ENCODE data around the gene SEPTIN7. TPM values are rescaled to one million over a fixed set of nuclear protein-coding genes. Genes with fewer than 3 reads are reported as not detected.
"Not testable (repeated sequence)": the region's sequence is repeated elsewhere in the genome, so short reads cannot be mapped to it uniquely, and the experiment has no call there.

SEPTIN7 gene
- polyA plus RNA-seq, 1 donor (not counting 4 experiments of a cell fraction or from before 2014, with no cell fraction given) = 284 TPM

DNA sequence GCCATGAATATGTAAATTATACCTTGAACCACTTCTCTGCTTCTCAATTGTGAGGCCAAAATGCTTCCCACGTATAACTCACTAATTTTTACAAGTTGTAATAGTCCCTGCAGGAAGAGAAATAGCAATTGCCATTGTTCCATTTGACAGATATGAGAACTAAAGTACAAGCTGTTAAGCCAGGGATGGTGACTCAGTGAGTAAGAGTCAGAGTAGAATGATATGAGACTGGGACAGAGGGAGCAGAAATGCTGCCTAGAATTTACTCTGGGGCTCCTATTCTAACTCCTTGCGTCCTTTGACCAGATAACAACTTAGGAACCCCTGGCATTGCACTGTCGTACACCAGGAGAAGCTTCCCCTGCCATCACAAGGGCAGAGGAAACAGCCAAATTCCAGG is 45.1 kb upstream of the SEPTIN7 start:
- Histone ChIP-seq H3K36me3 (ENCODE audit: control insufficient read depth in 2 of 2, extremely low read depth in 1 of 2, insufficient read depth in 2 of 2, low read length in 2 of 2) (no peaks in the 10 kb centered on the region), H3K4me1 (ENCODE audit: control insufficient read depth, extremely low read depth, insufficient read depth, low read length) (peaks cover 10% of the 10 kb centered on the region), H3K9me1 (ENCODE audit: control insufficient read depth, extremely low read depth, insufficient read depth, low read length) (no peaks in the 10 kb centered on the region), H3K9ac (ENCODE audit: control insufficient read depth, extremely low read depth, insufficient read depth, low read length) (no peak overlapping the region), H3K79me2 (ENCODE audit: control insufficient read depth, insufficient read depth, low read length) (no peaks in the 10 kb centered on the region), H3K27me3 (ENCODE audit: control insufficient read depth, extremely low read depth, insufficient read depth, low read length) (no peaks in the 10 kb centered on the region), H3K4me2 (ENCODE audit: control insufficient read depth, extremely low read depth, insufficient read depth, low read depth, low read length) (no peak overlapping the region), H3K4me3 (ENCODE audit: control insufficient read depth in 2 of 3, extremely low read depth in 1 of 3, insufficient read depth in 2 of 3, low read depth in 1 of 3, low read length in 3 of 3) (no peak overlapping the region), H3K9me3 (ENCODE audit: control insufficient read depth, low read depth, low read length) (no peaks in the 10 kb centered on the region), H3K27ac (ENCODE audit: control insufficient read depth, insufficient read depth, low read length) (no peak overlapping the region), H2AFZ (ENCODE audit: control insufficient read depth, low read length) (no peak overlapping the region), H4K20me1 (ENCODE audit: control insufficient read depth, extremely low read depth, insufficient read depth, low read length) (no peaks in the 10 kb centered on the region)
- dilution Hi-C loops (cut with MboI; ENCODE audit: extremely low pct_ligation_motif_present, low sequenced_read_pairs) = no loop called here
- no peak for TF ChIP-seq EZH2 (IDR thresholded peaks at IDR 0.05; ENCODE audit: low read length)
- TF ChIP-seq, protein P1, sequence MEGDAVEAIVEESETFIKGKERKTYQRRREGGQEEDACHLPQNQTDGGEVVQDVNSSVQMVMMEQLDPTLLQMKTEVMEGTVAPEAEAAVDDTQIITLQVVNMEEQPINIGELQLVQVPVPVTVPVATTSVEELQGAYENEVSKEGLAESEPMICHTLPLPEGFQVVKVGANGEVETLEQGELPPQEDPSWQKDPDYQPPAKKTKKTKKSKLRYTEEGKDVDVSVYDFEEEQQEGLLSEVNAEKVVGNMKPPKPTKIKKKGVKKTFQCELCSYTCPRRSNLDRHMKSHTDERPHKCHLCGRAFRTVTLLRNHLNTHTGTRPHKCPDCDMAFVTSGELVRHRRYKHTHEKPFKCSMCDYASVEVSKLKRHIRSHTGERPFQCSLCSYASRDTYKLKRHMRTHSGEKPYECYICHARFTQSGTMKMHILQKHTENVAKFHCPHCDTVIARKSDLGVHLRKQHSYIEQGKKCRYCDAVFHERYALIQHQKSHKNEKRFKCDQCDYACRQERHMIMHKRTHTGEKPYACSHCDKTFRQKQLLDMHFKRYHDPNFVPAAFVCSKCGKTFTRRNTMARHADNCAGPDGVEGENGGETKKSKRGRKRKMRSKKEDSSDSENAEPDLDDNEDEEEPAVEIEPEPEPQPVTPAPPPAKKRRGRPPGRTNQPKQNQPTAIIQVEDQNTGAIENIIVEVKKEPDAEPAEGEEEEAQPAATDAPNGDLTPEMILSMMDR (optimal IDR thresholded peaks at IDR 0.05 in 1 of 3, IDR thresholded peaks at IDR 0.05 in 1 of 3, conservative IDR thresholded peaks at IDR 0.05 in 1 of 3; ENCODE audit: extremely low read depth in 1 of 3, insufficient read depth in 2 of 3, low read length in 3 of 3) = no peak
- FAIRE-seq (no peak), DNase-seq (ENCODE audit: low read depth, low spot score) (no peak)

- H3K9ac ChIP-seq (ENCODE audit: control insufficient read depth, extremely low read depth, insufficient read depth, low read length); DNase-seq (ENCODE audit: low read depth, low spot score); H4K20me1 ChIP-seq (ENCODE audit: control insufficient read depth, extremely low read depth, insufficient read depth, low read length); H3K9me1 ChIP-seq (ENCODE audit: control insufficient read depth, extremely low read depth, insufficient read depth, low read length); H3K4me2 ChIP-seq (ENCODE audit: control insufficient read depth, extremely low read depth, insufficient read depth, low read depth, low read length); dilution Hi-C loops (cut with MboI; ENCODE audit: extremely low pct_ligation_motif_present, low sequenced_read_pairs); H3K36me3 ChIP-seq (ENCODE audit: control insufficient read depth in 2 of 2, extremely low read depth in 1 of 2, insufficient read depth in 2 of 2, low read length in 2 of 2); H3K9me3 ChIP-seq (ENCODE audit: control insufficient read depth, low read depth, low read length); H2AFZ ChIP-seq (ENCODE audit: control insufficient read depth, low read length); H3K27ac ChIP-seq (ENCODE audit: control insufficient read depth, insufficient read depth, low read length); H3K4me3 ChIP-seq (ENCODE audit: control insufficient read depth in 2 of 3, extremely low read depth in 1 of 3, insufficient read depth in 2 of 3, low read depth in 1 of 3, low read length in 3 of 3); H3K79me2 ChIP-seq (ENCODE audit: control insufficient read depth, insufficient read depth, low read length); FAIRE-seq; H3K27me3 ChIP-seq (ENCODE audit: control insufficient read depth, extremely low read depth, insufficient read depth, low read length): not testable (repeated sequence)
- peaks cover 11% of the 10 kb centered on the region for H3K4me1 ChIP-seq (ENCODE audit: control insufficient read depth, extremely low read depth, insufficient read depth, low read length)
These were observed 44.4 kb upstream of the SEPTIN7 start for GRCh38 chr7:35756453-35756852.

DNA sequence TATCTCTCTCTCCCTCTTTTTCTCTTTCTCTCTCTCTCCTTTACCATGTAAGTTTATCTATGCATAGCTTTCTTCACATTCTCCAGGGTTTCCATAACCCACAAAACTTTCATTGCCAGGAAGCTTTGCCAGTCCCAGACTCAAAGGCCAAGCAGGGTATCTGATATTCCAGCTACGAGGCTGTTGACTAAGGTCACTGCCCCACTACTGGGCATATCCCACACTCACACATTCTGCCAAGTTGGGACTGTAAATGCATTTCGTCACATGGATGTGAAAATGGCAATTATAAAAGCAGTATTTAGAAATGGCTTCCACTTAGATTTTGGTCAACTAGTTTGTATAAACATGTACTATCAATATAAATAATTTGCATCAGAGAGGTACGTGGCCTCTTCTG is 43.3 kb upstream of the SEPTIN7 start:
- no peaks in the 10 kb centered on the region for H3K36me3 ChIP-seq (ENCODE audit: control insufficient read depth in 2 of 2, extremely low read depth in 1 of 2, insufficient read depth in 2 of 2, low read length in 2 of 2)
- H3K4me3 ChIP-seq (ENCODE audit: control insufficient read depth in 2 of 3, extremely low read depth in 1 of 3, insufficient read depth in 2 of 3, low read depth in 1 of 3, low read length in 3 of 3) = no peak overlapping the region
- no peak for FAIRE-seq
- H3K4me2 ChIP-seq (ENCODE audit: control insufficient read depth, extremely low read depth, insufficient read depth, low read depth, low read length) = no peak overlapping the region
- TF ChIP-seq, protein P1 (optimal IDR thresholded peaks at IDR 0.05 in 1 of 3, IDR thresholded peaks at IDR 0.05 in 1 of 3, conservative IDR thresholded peaks at IDR 0.05 in 1 of 3; ENCODE audit: extremely low read depth in 1 of 3, insufficient read depth in 2 of 3, low read length in 3 of 3) = no peak
- TF ChIP-seq EZH2 (IDR thresholded peaks at IDR 0.05; ENCODE audit: low read length) = no peak
- H3K9ac ChIP-seq (ENCODE audit: control insufficient read depth, extremely low read depth, insufficient read depth, low read length) = no peak overlapping the region
- DNase-seq (ENCODE audit: low read depth, low spot score) = no peak
- peaks cover 16% of the 10 kb centered on the region for H3K4me1 ChIP-seq (ENCODE audit: control insufficient read depth, extremely low read depth, insufficient read depth, low read length)
- H3K27ac ChIP-seq (ENCODE audit: control insufficient read depth, insufficient read depth, low read length) = no peak overlapping the region
- no peaks in the 10 kb centered on the region for H3K27me3 ChIP-seq (ENCODE audit: control insufficient read depth, extremely low read depth, insufficient read depth, low read length)
- dilution Hi-C loops (cut with MboI; ENCODE audit: extremely low pct_ligation_motif_present, low sequenced_read_pairs) = no loop called here
- H3K79me2 ChIP-seq (ENCODE audit: control insufficient read depth, insufficient read depth, low read length) = no peaks in the 10 kb centered on the region
- H4K20me1 ChIP-seq (ENCODE audit: control insufficient read depth, extremely low read depth, insufficient read depth, low read length) = no peaks in the 10 kb centered on the region
- H2AFZ ChIP-seq (ENCODE audit: control insufficient read depth, low read length) = no peak overlapping the region
- no peaks in the 10 kb centered on the region for H3K9me1 ChIP-seq (ENCODE audit: control insufficient read depth, extremely low read depth, insufficient read depth, low read length)
- H3K9me3 ChIP-seq (ENCODE audit: control insufficient read depth, low read depth, low read length) = no peaks in the 10 kb centered on the region

All from keratinocyte (primary cell).